ENCODE measurements around the gene PAEP. TPM values are rescaled to one million over a fixed set of nuclear protein-coding genes. Genes with fewer than 3 reads are reported as not detected.

PAEP gene
- total RNA-seq, 1 experiment from 2014 or later, result not detected

DNA sequence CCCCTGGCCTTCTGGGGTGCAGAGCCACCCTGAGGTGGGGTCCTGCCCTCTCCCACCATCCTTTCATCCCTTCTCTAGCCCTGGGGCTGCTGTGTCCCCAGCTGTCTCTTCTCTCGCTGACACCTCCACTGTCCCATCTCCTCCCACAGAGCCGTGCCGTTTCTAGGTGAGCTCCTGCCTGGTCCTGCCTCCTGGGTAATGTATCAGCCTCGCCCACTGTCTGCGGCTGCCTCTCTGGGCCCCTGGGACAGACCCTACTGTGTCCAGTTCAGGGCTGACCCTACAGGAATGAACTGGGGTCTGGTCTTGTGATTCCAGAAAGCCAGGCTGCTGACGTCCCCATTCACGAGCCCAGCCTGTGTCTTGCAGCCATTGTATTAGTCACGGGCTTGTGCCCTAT lies 4.1 kb downstream of the PAEP start:
- BruUV-seq (replicated peaks), result no TSS peak
- Histone ChIP-seq H3K36me3 (ENCODE audit: control insufficient read depth, insufficient read depth, low read length) (no peaks in the 10 kb centered on the region), H3K4me3 (ENCODE audit: low read depth, low read length) (no peak overlapping the region), H3K27me3 (replicated peaks; ENCODE audit: control insufficient read depth, insufficient read depth, low read length) (no peaks in the 10 kb centered on the region), H3K9me3 (peaks cover 9% of the 10 kb centered on the region; the same call in 1 of the 2 replicates), H3K4me1 (peaks cover 2% of the 10 kb centered on the region; the same call in 1 of the 2 replicates)
- Mint-ChIP-seq H3K4me3 (ENCODE audit: unreplicated experiment) (no peak overlapping the region), H3K27ac (ENCODE audit: unreplicated experiment) (no peak overlapping the region), H3K9me3 (ENCODE audit: unreplicated experiment) (no peaks in the 10 kb centered on the region), H3K27me3 (ENCODE audit: insufficient read depth, unreplicated experiment) (peaks cover 5% of the 10 kb centered on the region), H3K36me3 (ENCODE audit: insufficient read depth, unreplicated experiment) (no peaks in the 10 kb centered on the region), H3K4me1 (ENCODE audit: low read depth, unreplicated experiment) (peaks cover 9% of the 10 kb centered on the region)
- intact Hi-C loops (cut with micrococcal nuclease; ENCODE audit: unreplicated experiment), result no loop called here
- TF ChIP-seq, protein P1, sequence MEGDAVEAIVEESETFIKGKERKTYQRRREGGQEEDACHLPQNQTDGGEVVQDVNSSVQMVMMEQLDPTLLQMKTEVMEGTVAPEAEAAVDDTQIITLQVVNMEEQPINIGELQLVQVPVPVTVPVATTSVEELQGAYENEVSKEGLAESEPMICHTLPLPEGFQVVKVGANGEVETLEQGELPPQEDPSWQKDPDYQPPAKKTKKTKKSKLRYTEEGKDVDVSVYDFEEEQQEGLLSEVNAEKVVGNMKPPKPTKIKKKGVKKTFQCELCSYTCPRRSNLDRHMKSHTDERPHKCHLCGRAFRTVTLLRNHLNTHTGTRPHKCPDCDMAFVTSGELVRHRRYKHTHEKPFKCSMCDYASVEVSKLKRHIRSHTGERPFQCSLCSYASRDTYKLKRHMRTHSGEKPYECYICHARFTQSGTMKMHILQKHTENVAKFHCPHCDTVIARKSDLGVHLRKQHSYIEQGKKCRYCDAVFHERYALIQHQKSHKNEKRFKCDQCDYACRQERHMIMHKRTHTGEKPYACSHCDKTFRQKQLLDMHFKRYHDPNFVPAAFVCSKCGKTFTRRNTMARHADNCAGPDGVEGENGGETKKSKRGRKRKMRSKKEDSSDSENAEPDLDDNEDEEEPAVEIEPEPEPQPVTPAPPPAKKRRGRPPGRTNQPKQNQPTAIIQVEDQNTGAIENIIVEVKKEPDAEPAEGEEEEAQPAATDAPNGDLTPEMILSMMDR (IDR thresholded peaks at IDR 0.05; ENCODE audit: insufficient read depth in 1 of 2, low read depth in 1 of 2, low read length in 1 of 2, severe bottlenecking in 1 of 2, unreplicated experiment in 1 of 2), result no peak
- ChIA-PET POLR2A (no interaction called here), CTCF (interaction anchor here (1.3 to 1.6 kb wide), 2 partner anchors 38 to 61 kb away, joined by 4 to 5 read pairs; no protein-coding TSS in a partner anchor)
- no peak for DNase-seq

DNA sequence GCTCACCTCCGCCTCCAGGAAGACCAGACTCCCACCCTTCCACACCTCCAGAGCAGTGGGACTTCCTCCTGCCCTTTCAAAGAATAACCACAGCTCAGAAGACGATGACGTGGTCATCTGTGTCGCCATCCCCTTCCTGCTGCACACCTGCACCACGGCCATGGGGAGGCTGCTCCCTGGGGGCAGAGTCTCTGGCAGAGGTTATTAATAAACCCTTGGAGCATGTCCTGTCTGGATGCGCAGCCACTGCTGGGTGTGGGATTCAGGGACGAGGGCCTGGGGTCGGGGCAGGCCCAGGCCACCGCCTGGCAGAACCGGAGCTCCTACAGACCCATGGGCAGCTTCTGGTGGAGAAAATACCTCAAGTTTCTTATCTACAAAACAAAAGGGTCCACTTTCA lies 5.0 kb downstream of the PAEP start:
- Mint-ChIP-seq H3K36me3 (ENCODE audit: insufficient read depth, unreplicated experiment) (no peaks in the 10 kb centered on the region), H3K27ac (ENCODE audit: unreplicated experiment) (no peak overlapping the region), H3K4me3 (ENCODE audit: unreplicated experiment) (no peak overlapping the region), H3K27me3 (ENCODE audit: insufficient read depth, unreplicated experiment) (peaks cover 7% of the 10 kb centered on the region), H3K4me1 (ENCODE audit: low read depth, unreplicated experiment) (peaks cover 13% of the 10 kb centered on the region), H3K9me3 (ENCODE audit: unreplicated experiment) (no peaks in the 10 kb centered on the region)
- H3K9me3 ChIP-seq, result peaks cover 6% of the 10 kb centered on the region; the same call in 1 of the 2 replicates
- ChIA-PET POLR2A (no interaction called here), CTCF (no interaction called here)
- H3K27me3 ChIP-seq (replicated peaks; ENCODE audit: control insufficient read depth, insufficient read depth, low read length), result no peaks in the 10 kb centered on the region
- intact Hi-C loops (cut with micrococcal nuclease; ENCODE audit: unreplicated experiment), result no loop called here
- H3K4me1 ChIP-seq, result no peaks in the 10 kb centered on the region
- BruUV-seq (replicated peaks), result no TSS peak
- no peak overlapping the region for H3K4me3 ChIP-seq (ENCODE audit: low read depth, low read length)
- TF ChIP-seq, protein P1 (IDR thresholded peaks at IDR 0.05; ENCODE audit: insufficient read depth in 1 of 2, low read depth in 1 of 2, low read length in 1 of 2, severe bottlenecking in 1 of 2, unreplicated experiment in 1 of 2), result no peak
- no peaks in the 10 kb centered on the region for H3K36me3 ChIP-seq (ENCODE audit: control insufficient read depth, insufficient read depth, low read length)
- no peak for DNase-seq

DNA sequence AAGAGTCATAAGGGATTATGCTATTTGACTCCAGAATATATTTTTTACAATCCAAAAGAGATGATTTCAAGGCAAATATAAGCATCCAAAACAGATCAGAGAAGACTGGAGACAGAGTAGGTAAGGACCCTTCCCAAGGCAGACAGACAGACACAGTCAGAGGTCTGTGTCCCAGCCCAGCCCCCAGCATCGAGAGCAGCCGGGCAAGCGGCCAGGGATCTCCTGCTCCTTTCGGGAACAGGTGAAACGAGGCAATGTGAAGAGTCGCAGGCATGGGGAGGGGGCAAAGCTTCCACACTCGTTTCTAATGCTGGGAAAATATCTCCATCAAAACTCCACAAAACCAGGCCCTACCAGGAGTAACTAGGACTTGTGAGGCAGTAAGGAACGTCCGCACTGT lies 5.8 kb downstream of the PAEP start:
- TF ChIP-seq, protein P1 (IDR thresholded peaks at IDR 0.05; ENCODE audit: insufficient read depth in 1 of 2, low read depth in 1 of 2, low read length in 1 of 2, severe bottlenecking in 1 of 2, unreplicated experiment in 1 of 2), result no peak
- intact Hi-C loops (cut with micrococcal nuclease; ENCODE audit: unreplicated experiment), result no loop called here
- Mint-ChIP-seq H3K4me1 (ENCODE audit: low read depth, unreplicated experiment) (peaks cover 13% of the 10 kb centered on the region), H3K9me3 (ENCODE audit: unreplicated experiment) (no peaks in the 10 kb centered on the region), H3K4me3 (ENCODE audit: unreplicated experiment) (no peak overlapping the region), H3K36me3 (ENCODE audit: insufficient read depth, unreplicated experiment) (no peaks in the 10 kb centered on the region), H3K27ac (ENCODE audit: unreplicated experiment) (no peak overlapping the region), H3K27me3 (ENCODE audit: insufficient read depth, unreplicated experiment) (peaks cover 7% of the 10 kb centered on the region)
- Histone ChIP-seq H3K36me3 (ENCODE audit: control insufficient read depth, insufficient read depth, low read length) (no peaks in the 10 kb centered on the region), H3K9me3 (no peaks in the 10 kb centered on the region), H3K4me3 (ENCODE audit: low read depth, low read length) (no peak overlapping the region), H3K4me1 (no peaks in the 10 kb centered on the region), H3K27me3 (replicated peaks; ENCODE audit: control insufficient read depth, insufficient read depth, low read length) (no peaks in the 10 kb centered on the region)
- CTCF ChIA-PET, result no interaction called here
- POLR2A ChIA-PET, result no interaction called here
- no TSS peak for BruUV-seq (replicated peaks)
- no peak for DNase-seq

Data from Caco-2 (cell line).